ENCODE data around the gene SH3BP5. TPM values are rescaled to one million over a fixed set of nuclear protein-coding genes. Genes with fewer than 3 reads are reported as not detected.

SH3BP5 gene
- total RNA-seq, 2 donors from 2014 or later = 47.2 to 82.4 TPM

GRCh38 chr3:15312550-15312949 lies 19.8 kb downstream of the SH3BP5 start:
- no peak overlapping the region for H3K4me3 ChIP-seq
- DNase-seq (ENCODE audit: low spot score) (no peak), ATAC-seq (ENCODE audit: insufficient number of reproducible peaks, low FRiP score, low read depth) (no peak)
- no peaks in the 10 kb centered on the region for H3K36me3 ChIP-seq
- peaks cover 40 to 62% of the 10 kb centered on the region in 2 donors for H3K4me1 ChIP-seq (ENCODE audit: control insufficient read depth in 1 of 2, low read depth in 2 of 2)
- no peak overlapping the region for H3K27ac ChIP-seq
- TF ChIP-seq CTCF (IDR thresholded peaks at IDR 0.05) = no peak
- no peaks in the 10 kb centered on the region for H3K27me3 ChIP-seq (replicated peaks; ENCODE audit: insufficient read depth)
- no peaks in the 10 kb centered on the region for H3K9me3 ChIP-seq

- no peak overlapping the region for H3K4me3 ChIP-seq
- peaks cover 27 to 43% of the 10 kb centered on the region in 2 donors for H3K4me1 ChIP-seq (ENCODE audit: control insufficient read depth in 1 of 2, low read depth in 2 of 2)
- H3K27ac ChIP-seq = no peak overlapping the region
- H3K27me3 ChIP-seq (replicated peaks; ENCODE audit: insufficient read depth) = no peaks in the 10 kb centered on the region
- TF ChIP-seq CTCF (IDR thresholded peaks at IDR 0.05) = no peak
- H3K36me3 ChIP-seq = no peaks in the 10 kb centered on the region
- H3K9me3 ChIP-seq = no peaks in the 10 kb centered on the region
- ATAC-seq (ENCODE audit: insufficient number of reproducible peaks, low FRiP score, low read depth) = no peak
- no peak for DNase-seq (ENCODE audit: low spot score)
These were observed 21.7 kb downstream of the SH3BP5 start for GRCh38 chr3:15310491-15311370.

- Histone ChIP-seq H3K27ac (peak overlapping the region in 1 of 2 donors; percentile 41), H3K4me3 (no peak overlapping the region), H3K9me3 (no peaks in the 10 kb centered on the region), H3K27me3 (replicated peaks; ENCODE audit: insufficient read depth) (no peaks in the 10 kb centered on the region), H3K4me1 (ENCODE audit: control insufficient read depth in 1 of 2, low read depth in 2 of 2) (peaks cover 19 to 40% of the 10 kb centered on the region in 2 donors), H3K36me3 (no peaks in the 10 kb centered on the region)
- TF ChIP-seq CTCF (IDR thresholded peaks at IDR 0.05) = no peak
- ATAC-seq (ENCODE audit: insufficient number of reproducible peaks, low FRiP score, low read depth) = no peak
- DNase-seq (ENCODE audit: low spot score) = no peak
These were observed 22.6 kb downstream of the SH3BP5 start for GRCh38 chr3:15309662-15310335.

GRCh38 chr3:15307580-15307979 lies 24.8 kb downstream of the SH3BP5 start:
- no peak for ATAC-seq (ENCODE audit: insufficient number of reproducible peaks, low FRiP score, low read depth)
- TF ChIP-seq CTCF (IDR thresholded peaks at IDR 0.05) = no peak
- Histone ChIP-seq H3K4me1 (ENCODE audit: control insufficient read depth in 1 of 2, low read depth in 2 of 2) (peaks cover 14 to 22% of the 10 kb centered on the region in 2 donors), H3K4me3 (no peak overlapping the region), H3K36me3 (no peaks in the 10 kb centered on the region), H3K27me3 (replicated peaks; ENCODE audit: insufficient read depth) (no peaks in the 10 kb centered on the region), H3K27ac (no peak overlapping the region), H3K9me3 (no peaks in the 10 kb centered on the region)
- DNase-seq (ENCODE audit: low spot score) = no peak

GRCh38 chr3:15306979-15307359 lies 25.4 kb downstream of the SH3BP5 start:
- no peak for DNase-seq (ENCODE audit: low spot score)
- Histone ChIP-seq H3K4me3 (no peak overlapping the region), H3K36me3 (no peaks in the 10 kb centered on the region), H3K9me3 (no peaks in the 10 kb centered on the region), H3K27ac (no peak overlapping the region), H3K27me3 (replicated peaks; ENCODE audit: insufficient read depth) (no peaks in the 10 kb centered on the region), H3K4me1 (ENCODE audit: control insufficient read depth in 1 of 2, low read depth in 2 of 2) (peaks cover 14 to 22% of the 10 kb centered on the region in 2 donors)
- no peak for TF ChIP-seq CTCF (IDR thresholded peaks at IDR 0.05)
- no peak for ATAC-seq (ENCODE audit: insufficient number of reproducible peaks, low FRiP score, low read depth)
